Fibroblast of lung (primary cell): ENCODE measurements around the gene CMSS1. TPM values are rescaled to one million over a fixed set of nuclear protein-coding genes. Genes with fewer than 3 reads are reported as not detected.

ENCODE experiments used
- DNase-seq, 2 donors: peaks; one replicate each; pipeline versions ENCODE4 v3.0.0 to v3.0.0-alpha.2; 2010; ENCODE audit warnings: low read depth in 2 of 2
- H2AFZ ChIP-seq: 2 replicates; pipeline ENCODE4 v1.5.1; 2012; ENCODE audit warnings: low read length, control low read depth, inconsistent platforms
- H3K27ac ChIP-seq: 2 replicates; pipeline ENCODE4 v1.5.1; 2011; ENCODE audit warnings: low read length, control low read depth; ENCODE audit not compliant: insufficient read depth
- H3K27me3 ChIP-seq: 2 replicates; pipeline ENCODE4 v1.5.1; 2011; ENCODE audit warnings: mild to moderate bottlenecking, low read length; ENCODE audit not compliant: control insufficient read depth, insufficient read depth
- H3K36me3 ChIP-seq: 2 replicates; pipeline ENCODE4 v1.5.1; 2011; ENCODE audit warnings: low read length; ENCODE audit not compliant: control insufficient read depth, insufficient read depth
- H3K4me1 ChIP-seq: 2 replicates; pipeline ENCODE4 v1.5.1; 2011; ENCODE audit warnings: low read length; ENCODE audit not compliant: control insufficient read depth, insufficient read depth; ENCODE audit errors: extremely low read depth
- H3K4me2 ChIP-seq: 2 replicates; pipeline ENCODE4 v1.5.1; 2011; ENCODE audit warnings: low read length, control low read depth; ENCODE audit not compliant: insufficient read depth; ENCODE audit errors: extremely low read depth
- H3K4me3 ChIP-seq, 4 experiments: fragments of 200-600 bp in 1 of 4; sonication (generic) in 1 of 4; replicated peaks in 1 of 4; 2 replicates each; pipeline ENCODE4 v1.5.1; 2011 to 2016; ENCODE audit warnings: low read length in 4 of 4, low read depth in 3 of 4, mild to moderate bottlenecking in 3 of 4, control low read depth in 2 of 4, inconsistent platforms in 1 of 4, mixed read lengths in 1 of 4; ENCODE audit not compliant: insufficient read depth in 1 of 4; ENCODE audit errors: control extremely low read depth in 1 of 4
- H3K79me2 ChIP-seq: 2 replicates; pipeline ENCODE4 v1.5.1; 2012; ENCODE audit warnings: mild to moderate bottlenecking, low read length, inconsistent platforms; ENCODE audit not compliant: control insufficient read depth, insufficient read depth
- H3K9ac ChIP-seq: 2 replicates; pipeline ENCODE4 v1.5.1; 2011; ENCODE audit warnings: mild to moderate bottlenecking, low read length, control low read depth; ENCODE audit not compliant: insufficient read depth
- H3K9me3 ChIP-seq: 2 replicates; pipeline ENCODE4 v1.5.1; 2012; ENCODE audit warnings: low read depth, low read length; ENCODE audit not compliant: control insufficient read depth, insufficient read depth
- H4K20me1 ChIP-seq: 2 replicates; pipeline ENCODE4 v1.5.1; 2011; ENCODE audit warnings: low read length; ENCODE audit not compliant: control insufficient read depth, insufficient read depth; ENCODE audit errors: extremely low read depth
- CTCF ChIP-seq, 2 donors: IDR thresholded peaks in 1 of 2; conservative IDR thresholded peaks in 1 of 2; 1 replicate in 1 of 2; 2 replicates in 1 of 2; pipeline ENCODE4 v1.5.1; 2011 to 2012; ENCODE audit warnings: low read length in 2 of 2, control low read depth in 1 of 2, inconsistent platforms in 1 of 2, low read depth in 1 of 2, mild to moderate bottlenecking in 1 of 2
- EZH2 ChIP-seq: IDR thresholded peaks from 2 replicates; pipeline ENCODE4 v1.5.1; 2012; ENCODE audit warnings: low read length, control low read depth, mild to moderate bottlenecking; ENCODE audit errors: missing control alignments
- polyA plus RNA-seq, 2 donors: library from polyadenylated mRNA; depleted of rRNA in 1 of 2; stranded (reverse) in 1 of 2; unstranded in 1 of 2; fragments of >200 nt; gene quantifications; 2 replicates each; pipeline ENCODE4 v1.2.1, GENCODE V29; 2011 to 2012; ENCODE audit warnings: missing spikeins in 1 of 2
- total RNA-seq: library from RNA; depleted of rRNA; stranded (reverse); fragments of >200 nt; gene quantifications from 2 replicates; pipeline ENCODE4 v1.2.1, GENCODE V29; 2014

Gene CMSS1
- total and polyA plus RNA-seq, 2 donors (not counting 1 experiment from before 2014, with no cell fraction given), result 6.9 to 13.2 TPM

- no peaks in the 10 kb centered on the region for H3K36me3 ChIP-seq
- no peaks in the 10 kb centered on the region for H4K20me1 ChIP-seq
- no peak overlapping the region for H2AFZ ChIP-seq
- H3K9ac ChIP-seq, result no peak overlapping the region
- H3K27me3 ChIP-seq, result no peaks in the 10 kb centered on the region
- no peaks in the 10 kb centered on the region for H3K9me3 ChIP-seq
- no peak for DNase-seq
- H3K4me3 ChIP-seq, result no peak overlapping the region
- H3K4me2 ChIP-seq, result no peak overlapping the region
- no peak overlapping the region for H3K27ac ChIP-seq
- H3K4me1 ChIP-seq, result no peaks in the 10 kb centered on the region
- no peak for TF ChIP-seq EZH2
- no peak for TF ChIP-seq CTCF (conservative IDR thresholded peaks at IDR 0.05 in 1 of 2, IDR thresholded peaks at IDR 0.05 in 1 of 2; ENCODE audit: low read depth in 1 of 2, low read length in 2 of 2)
- H3K79me2 ChIP-seq, result no peaks in the 10 kb centered on the region
These were observed 212.0 kb downstream of the CMSS1 start for GRCh38 chr3:100029689-100030088.

- H3K27ac ChIP-seq, result no peak overlapping the region
These were observed 212.7 kb downstream of the CMSS1 start for GRCh38 chr3:100030346-100030745.

GRCh38 chr3:100030914-100031425, 213.3 kb downstream of the CMSS1 start:
- H3K4me3 ChIP-seq, result no peak overlapping the region
- no peaks in the 10 kb centered on the region for H3K36me3 ChIP-seq
- no peak overlapping the region for H2AFZ ChIP-seq
- H3K27me3 ChIP-seq, result no peaks in the 10 kb centered on the region
- no peaks in the 10 kb centered on the region for H4K20me1 ChIP-seq
- H3K4me1 ChIP-seq, result no peaks in the 10 kb centered on the region
- DNase-seq, result no peak
- no peaks in the 10 kb centered on the region for H3K9me3 ChIP-seq
- H3K4me2 ChIP-seq, result no peak overlapping the region
- TF ChIP-seq EZH2, result no peak
- H3K27ac ChIP-seq, result no peak overlapping the region
- H3K9ac ChIP-seq, result no peak overlapping the region
- H3K79me2 ChIP-seq, result no peaks in the 10 kb centered on the region

More at GRCh38 chr3:100030346-100030745, 212.7 kb downstream of the CMSS1 start:
- Histone ChIP-seq H3K79me2 (no peaks in the 10 kb centered on the region), H3K4me2 (no peak overlapping the region), H2AFZ (no peak overlapping the region), H4K20me1 (no peaks in the 10 kb centered on the region), H3K4me1 (no peaks in the 10 kb centered on the region), H3K36me3 (no peaks in the 10 kb centered on the region), H3K4me3 (no peak overlapping the region), H3K27me3 (no peaks in the 10 kb centered on the region), H3K9me3 (no peaks in the 10 kb centered on the region), H3K9ac (no peak overlapping the region)
- peak in 1 of 2 donors; percentile 63 for DNase-seq
- TF ChIP-seq EZH2 (no peak), CTCF (conservative IDR thresholded peaks at IDR 0.05 in 1 of 2, IDR thresholded peaks at IDR 0.05 in 1 of 2; ENCODE audit: low read depth in 1 of 2, low read length in 2 of 2) (no peak)
